GM12892 (cell line): ENCODE results near the gene PLA2G4D.

Experiments
- DNase-seq: peaks from one replicate; pipeline ENCODE4 v3.0.0; 2011; ENCODE audit not compliant: insufficient read length
- FAIRE-seq: peaks from 2 replicates; lab custom pipeline; 2011; peaks lifted over from hg19 to GRCh38; lab: Jason Lieb, UNC
- POLR2A ChIP-seq: IDR thresholded peaks from 2 replicates; pipeline ENCODE4 v1.6.1; 2011; ENCODE audit warnings: low read depth, low read length, control low read depth
- POLR2AphosphoS5 ChIP-seq: IDR thresholded peaks from 2 replicates; pipeline ENCODE4 v1.6.1; 2011; ENCODE audit warnings: low read depth, low read length, control low read depth
- TAF1 ChIP-seq: IDR thresholded peaks from 2 replicates; pipeline ENCODE4 v1.6.1; 2011; ENCODE audit warnings: low read depth, mild to moderate bottlenecking, control low read depth, low read length, borderline replicate concordance

Gene PLA2G4D

DNA sequence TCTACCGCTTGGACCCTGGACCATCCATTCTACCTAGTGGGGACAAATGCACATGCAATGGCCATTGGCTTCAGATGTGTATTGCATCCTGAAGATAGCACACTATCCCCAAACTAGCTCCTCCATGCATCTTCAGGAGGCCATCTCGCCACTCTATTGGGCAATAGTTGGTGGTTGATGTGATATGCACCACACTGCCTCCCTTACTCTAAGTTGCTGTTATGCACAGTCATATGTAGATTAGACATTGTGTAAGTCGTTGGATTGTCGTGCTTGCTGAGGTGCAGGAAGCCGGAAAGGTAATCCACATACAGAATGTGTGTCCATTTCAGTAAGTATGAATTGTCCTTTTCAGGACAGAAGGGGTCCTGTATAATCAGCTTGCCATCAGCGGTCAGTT, 26.7 kb upstream of the PLA2G4D start:
- no peak for FAIRE-seq
- no peak for DNase-seq
- no peak for TF ChIP-seq POLR2A
- no peak for TF ChIP-seq TAF1
- TF ChIP-seq POLR2AphosphoS5: no peak

- TF ChIP-seq POLR2AphosphoS5 (no peak), POLR2A (no peak), TAF1 (no peak)
- FAIRE-seq: no peak
- DNase-seq: no peak
These were observed 25.9 kb upstream of the PLA2G4D start for GRCh38 chr15:42120285-42120684.

- no peak for FAIRE-seq
- no peak for DNase-seq
These were observed 25.0 kb upstream of the PLA2G4D start for GRCh38 chr15:42119446-42119760.

DNA sequence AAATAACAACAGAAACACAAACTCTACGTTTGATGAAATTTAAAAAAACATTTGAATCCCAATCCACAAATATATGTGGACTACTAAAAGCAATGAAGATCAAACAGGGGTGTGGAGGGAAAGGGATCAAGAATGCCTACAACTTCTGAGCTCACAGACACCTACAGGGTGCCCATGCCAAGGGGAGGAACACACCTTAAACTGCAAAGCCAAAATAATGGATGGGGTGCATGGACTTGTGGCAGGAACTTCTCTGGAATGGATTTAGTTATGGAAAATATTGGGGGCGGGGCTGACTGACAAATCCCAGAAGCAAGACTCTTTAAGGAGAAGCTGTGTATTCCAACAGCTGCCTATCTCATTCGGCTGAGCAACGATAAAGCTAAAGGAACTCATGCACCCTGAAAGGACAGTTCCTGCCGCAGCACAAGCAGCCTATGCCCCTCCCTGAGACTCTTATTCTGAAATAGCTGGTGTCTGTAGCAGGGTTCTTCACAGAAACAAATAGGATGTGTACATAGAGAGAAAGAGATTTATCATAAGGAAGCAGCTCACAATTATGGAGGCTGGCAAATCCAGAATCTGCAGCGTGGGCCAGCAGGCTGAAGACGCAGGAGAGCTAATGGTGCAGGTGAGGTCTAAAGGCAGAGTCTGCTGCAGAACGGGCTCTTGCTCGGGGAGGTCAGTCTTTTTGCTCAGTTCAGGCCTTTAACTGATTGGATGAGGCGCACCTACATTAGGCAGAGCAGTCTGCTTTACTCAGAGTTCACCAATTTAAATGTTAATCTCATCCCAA, 24.5 kb upstream of the PLA2G4D start:
- FAIRE-seq (no peak), DNase-seq (no peak)
- TF ChIP-seq TAF1 (no peak), POLR2AphosphoS5 (no peak)

More at GRCh38 chr15:42119446-42119760, 25.0 kb upstream of the PLA2G4D start:
- no peak for TF ChIP-seq POLR2A
- no peak for TF ChIP-seq POLR2AphosphoS5
- TF ChIP-seq TAF1: no peak

DNA sequence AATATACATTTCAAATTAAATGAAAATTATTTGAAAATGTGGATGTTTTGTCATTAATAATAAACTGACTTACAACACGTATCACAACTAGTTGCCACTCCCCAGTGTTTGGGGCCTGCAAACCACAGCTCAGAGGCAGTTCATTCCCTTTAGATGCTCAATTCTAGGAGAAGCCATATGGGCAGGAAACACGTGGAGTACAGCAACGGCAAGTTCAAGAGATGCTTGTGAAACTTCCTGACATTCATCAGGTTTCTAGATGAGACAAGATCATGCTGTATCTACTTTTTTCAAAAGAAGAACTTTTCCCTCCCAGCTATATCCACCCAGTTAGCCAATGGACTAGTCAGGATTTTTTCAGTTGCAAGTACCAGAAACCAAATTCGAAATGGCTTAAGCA, 17.6 kb upstream of the PLA2G4D start:
- FAIRE-seq (no peak), DNase-seq (no peak)
- TF ChIP-seq TAF1: no peak
- TF ChIP-seq POLR2A: no peak

DNA sequence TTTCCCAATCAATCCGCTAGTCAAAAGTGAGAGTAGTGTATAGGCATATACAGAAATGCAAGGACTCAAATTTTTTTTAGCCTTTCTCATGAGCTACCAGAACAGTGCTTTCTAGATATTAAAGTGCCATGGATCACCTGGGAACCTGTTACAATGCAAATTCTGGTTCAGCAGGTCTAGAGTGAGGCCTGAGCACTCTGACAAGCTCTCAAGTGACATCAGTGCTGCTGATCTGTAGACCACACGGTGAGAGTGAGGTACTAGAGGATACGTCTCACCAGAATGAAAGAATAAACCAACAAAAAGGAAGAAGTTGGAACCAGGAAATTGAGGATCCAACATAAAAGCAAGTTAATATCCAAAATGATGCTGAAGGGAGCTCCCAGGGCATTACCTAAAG, 16.0 kb upstream of the PLA2G4D start:
- no peak for FAIRE-seq

GRCh38 chr15:42108806-42109205, 14.4 kb upstream of the PLA2G4D start:
- FAIRE-seq (no peak), DNase-seq (no peak)
- TF ChIP-seq POLR2AphosphoS5: no peak
- TF ChIP-seq POLR2A: no peak
- no peak for TF ChIP-seq TAF1

More for the DNA sequence above, 16.0 kb upstream of the PLA2G4D start:
- TF ChIP-seq POLR2AphosphoS5 (no peak), POLR2A (no peak), TAF1 (no peak)
- no peak for DNase-seq

DNA sequence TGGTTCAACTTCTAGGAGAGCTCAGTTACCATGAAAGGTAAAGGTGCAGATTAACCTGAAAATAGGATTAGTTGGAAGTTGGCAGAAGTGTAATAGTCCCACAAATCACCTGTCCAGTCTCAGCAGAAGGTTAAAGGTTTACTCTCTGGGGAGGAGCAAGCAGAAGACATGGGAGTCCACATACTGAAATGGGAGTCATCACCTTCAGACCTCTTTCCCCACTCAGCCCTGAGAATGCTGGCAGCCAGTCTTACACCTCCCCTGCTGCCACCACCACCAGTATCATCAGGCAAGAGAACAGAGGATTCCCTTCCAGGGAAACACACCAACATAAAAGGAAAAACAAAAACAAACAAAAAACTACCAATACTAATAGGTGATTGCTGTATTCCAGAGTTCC, 13.8 kb upstream of the PLA2G4D start:
- TF ChIP-seq POLR2AphosphoS5 (no peak), POLR2A (no peak), TAF1 (no peak)
- DNase-seq (no peak), FAIRE-seq (no peak)

DNA sequence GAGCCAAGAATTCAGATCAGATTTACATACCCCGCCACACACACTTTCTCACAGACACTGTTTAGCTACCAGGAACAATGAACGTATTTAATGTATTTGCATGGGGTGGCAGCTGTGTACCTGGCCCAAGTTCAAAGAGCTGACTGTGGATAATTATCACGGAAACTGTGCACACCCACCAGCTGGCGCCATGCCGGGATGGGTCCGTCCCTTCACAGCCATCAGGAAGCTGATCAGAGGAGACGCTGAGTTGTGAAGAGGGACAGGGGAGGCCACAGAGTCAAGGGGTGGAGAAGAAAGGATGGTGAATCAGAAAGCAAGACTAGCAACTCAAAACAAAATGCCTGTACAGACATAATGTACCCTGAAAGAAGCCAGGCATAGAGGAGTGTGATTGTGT, 13.1 kb upstream of the PLA2G4D start:
- TF ChIP-seq POLR2AphosphoS5 (no peak), POLR2A (no peak), TAF1 (no peak)
- FAIRE-seq (no peak), DNase-seq (no peak)

GRCh38 chr15:42106288-42106687, 11.9 kb upstream of the PLA2G4D start:
- TF ChIP-seq TAF1 (no peak), POLR2AphosphoS5 (no peak)
- no peak for FAIRE-seq
- no peak for DNase-seq

DNA sequence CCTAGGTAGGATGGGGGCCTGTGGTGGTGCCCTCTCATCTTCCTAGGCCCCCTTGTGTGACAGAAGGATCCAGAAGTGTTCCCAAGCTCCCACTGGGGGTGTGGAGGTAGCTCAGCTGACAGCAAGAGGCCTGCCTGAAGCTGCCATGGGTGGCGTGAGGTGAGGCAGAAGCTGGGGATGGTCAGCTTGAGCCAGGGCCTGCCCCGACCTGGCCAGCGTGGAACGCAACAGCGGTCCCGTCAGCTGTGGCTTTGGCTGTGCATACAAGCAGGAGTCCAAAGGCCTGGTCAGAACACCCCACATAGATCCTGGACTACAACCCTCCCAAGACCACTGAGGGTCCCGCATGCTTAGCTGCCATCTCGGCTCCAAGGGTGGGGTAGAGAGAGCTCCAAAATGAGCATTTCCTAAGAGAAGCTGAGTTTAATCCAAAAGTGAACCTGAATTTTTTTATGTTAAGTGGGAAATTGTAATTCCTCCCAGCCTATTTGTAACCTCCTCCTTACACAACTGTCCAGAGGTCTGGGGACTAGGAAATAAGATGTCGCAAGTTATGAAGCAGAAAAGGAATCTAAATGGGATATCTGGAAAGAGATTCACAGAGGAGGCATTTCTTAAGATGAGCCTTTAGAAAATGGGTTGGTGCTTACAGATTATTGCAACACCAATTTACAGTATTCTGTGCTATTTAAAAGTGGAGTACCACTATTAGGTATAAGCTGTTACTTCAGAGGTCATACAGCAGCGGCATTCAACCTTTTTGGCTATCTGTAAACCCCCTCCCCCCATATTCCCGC, 9.9 kb upstream of the PLA2G4D start:
- DNase-seq: no peak
- no peak for TF ChIP-seq POLR2AphosphoS5
- no peak for FAIRE-seq

DNA sequence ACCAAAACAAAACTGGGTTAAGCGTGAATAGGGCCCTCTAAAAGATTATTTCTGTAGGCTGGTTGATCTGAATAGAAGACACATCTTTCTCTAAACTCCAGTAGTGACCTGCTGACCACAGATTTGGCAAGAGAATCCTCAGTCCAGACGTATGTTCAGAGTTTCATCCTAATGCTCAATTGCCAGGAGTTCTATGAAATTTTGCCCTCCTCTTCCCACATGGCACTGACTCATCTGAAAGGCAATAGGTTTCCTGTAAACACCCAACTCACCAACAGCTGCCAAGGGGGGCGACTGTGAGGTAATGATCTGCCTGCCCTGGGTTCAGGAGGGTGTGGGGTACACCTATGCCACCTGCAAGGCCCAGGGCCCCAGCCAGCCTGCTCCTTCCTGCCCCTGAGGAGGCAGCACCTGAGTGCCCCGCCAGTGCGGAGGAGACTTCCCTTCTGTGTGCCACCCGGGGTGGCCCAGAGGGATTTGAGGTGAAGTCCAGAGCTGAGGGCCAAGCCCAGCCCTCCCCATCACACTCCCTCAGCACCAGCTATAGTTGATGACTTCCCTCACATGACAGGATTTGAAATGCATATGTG, 8.4 kb upstream of the PLA2G4D start:
- TF ChIP-seq POLR2A: no peak
- TF ChIP-seq TAF1: no peak
- TF ChIP-seq POLR2AphosphoS5: no peak
- no peak for DNase-seq
- no peak for FAIRE-seq
